CD8-positive, alpha-beta memory T cell (primary cell): ENCODE measurements around the gene NLGN1. TPM values are rescaled to one million over a fixed set of nuclear protein-coding genes. Genes with fewer than 3 reads are reported as not detected.

Source experiments
- CTCF ChIA-PET: fragments of 350-600 bp; sonication (Branson Sonifier 250); formaldehyde crosslinking; loops from one replicate; lab custom pipeline; 2021; ENCODE audit warnings: antibody characterized with exemption; lab: Charles Lee
- POLR2A ChIA-PET: fragments of 350-600 bp; sonication (Branson Sonifier 250); formaldehyde crosslinking; loops from one replicate; lab custom pipeline; 2021; ENCODE audit warnings: antibody characterized with exemption; lab: Charles Lee
- DNase-seq, 5 donors: peaks; one replicate each; pipeline versions ENCODE4 v3.0.0 to v3.0.0-alpha.2; 2020 to 2022; ENCODE audit warnings: mixed read lengths in 1 of 5
- H3K27ac ChIP-seq: one replicate; pipeline ENCODE4 v1.7.0; 2013; ENCODE audit warnings: low read depth, mild to moderate bottlenecking, low read length, moderate library complexity
- H3K27me3 ChIP-seq: 2 replicates; pipeline ENCODE4 v1.7.0; 2013; ENCODE audit warnings: low read length, mild to moderate bottlenecking; ENCODE audit not compliant: insufficient read depth, poor library complexity, severe bottlenecking
- H3K36me3 ChIP-seq: 2 replicates; pipeline ENCODE4 v1.7.0; 2013; ENCODE audit warnings: mild to moderate bottlenecking, low read length, moderate library complexity; ENCODE audit not compliant: insufficient read depth
- H3K4me1 ChIP-seq: 2 replicates; pipeline ENCODE4 v1.7.0; 2013; ENCODE audit warnings: mild to moderate bottlenecking, low read length, moderate library complexity; ENCODE audit not compliant: insufficient read depth
- H3K4me3 ChIP-seq: 2 replicates; pipeline ENCODE4 v1.7.0; 2013; ENCODE audit warnings: mild to moderate bottlenecking, low read length
- H3K9me3 ChIP-seq: 2 replicates; pipeline ENCODE4 v1.7.0; 2013; ENCODE audit warnings: mild to moderate bottlenecking, low read length
- H3K27ac Mint-ChIP-seq, 8 donors: one replicate each; pipeline ENCODE4 v1.8.0; 2020 to 2021; ENCODE audit warnings: mixed read lengths in 8 of 8, mild to moderate bottlenecking in 6 of 8, inconsistent platforms in 3 of 8, moderate library complexity in 3 of 8
- H3K27me3 Mint-ChIP-seq, 2 donors: one replicate each; pipeline ENCODE4 v1.8.0; 2020 to 2021; ENCODE audit warnings: mixed read lengths in 2 of 2, mild to moderate bottlenecking in 1 of 2, moderate library complexity in 1 of 2
- H3K36me3 Mint-ChIP-seq, 3 donors: one replicate each; pipeline ENCODE4 v1.8.0; 2020 to 2021; ENCODE audit warnings: mixed read lengths in 3 of 3, inconsistent platforms in 1 of 3, mild to moderate bottlenecking in 1 of 3
- H3K4me1 Mint-ChIP-seq, 3 donors: one replicate each; pipeline ENCODE4 v1.8.0; 2020 to 2021; ENCODE audit warnings: mixed read lengths in 3 of 3, inconsistent platforms in 1 of 3, mild to moderate bottlenecking in 1 of 3
- H3K4me3 Mint-ChIP-seq, 7 donors: one replicate each; pipeline ENCODE4 v1.8.0; 2020 to 2021; ENCODE audit warnings: mixed read lengths in 7 of 7, mild to moderate bottlenecking in 6 of 7, moderate library complexity in 4 of 7, inconsistent platforms in 2 of 7
- H3K9me3 Mint-ChIP-seq, 5 donors: one replicate each; pipeline ENCODE4 v1.8.0; 2020 to 2022; ENCODE audit warnings: mixed read lengths in 5 of 5, mild to moderate bottlenecking in 3 of 5, moderate library complexity in 2 of 5, inconsistent platforms in 1 of 5
- polyA plus RNA-seq: library from polyadenylated mRNA; unstranded; fragments of 300-500 nt; fragmentation: Illumina TruSeq; gene quantifications from one replicate; pipeline ENCODE4 v1.2.3, GENCODE V29; 2021
- total RNA-seq, 2 experiments: library from RNA; stranded (reverse); gene quantifications; one replicate each; pipeline ENCODE4 v1.2.3, GENCODE V29; 2021

The NLGN1 gene
- total and polyA plus RNA-seq, 3 experiments from 2014 or later: not detected

GRCh38 chr3:174270841-174271240, 873.3 kb downstream of the NLGN1 start:
- H3K9me3 ChIP-seq: no peaks in the 10 kb centered on the region
- Mint-ChIP-seq H3K27ac (no peak overlapping the region), H3K4me1 (no peaks in the 10 kb centered on the region), H3K27me3 (no peaks in the 10 kb centered on the region), H3K4me3 (no peak overlapping the region), H3K36me3 (no peaks in the 10 kb centered on the region), H3K9me3 (peaks cover 0 to 4% (median 2%) of the 10 kb centered on the region in 5 donors)
- no peaks in the 10 kb centered on the region for H3K27me3 ChIP-seq
- no peak overlapping the region for H3K4me3 ChIP-seq
- H3K27ac ChIP-seq: no peak overlapping the region
- ChIA-PET CTCF (no interaction called here), POLR2A (no interaction called here)
- H3K4me1 ChIP-seq: no peaks in the 10 kb centered on the region
- no peak for DNase-seq
- no peaks in the 10 kb centered on the region for H3K36me3 ChIP-seq

- H3K4me1 ChIP-seq: no peaks in the 10 kb centered on the region
- no peak overlapping the region for H3K27ac ChIP-seq
- CTCF ChIA-PET: no interaction called here
- Mint-ChIP-seq H3K27me3 (no peaks in the 10 kb centered on the region), H3K4me1 (no peaks in the 10 kb centered on the region), H3K9me3 (peaks cover 0 to 6% (median 2%) of the 10 kb centered on the region in 5 donors), H3K36me3 (no peaks in the 10 kb centered on the region), H3K27ac (no peak overlapping the region), H3K4me3 (no peak overlapping the region)
- POLR2A ChIA-PET: no interaction called here
- no peak for DNase-seq
- H3K9me3 ChIP-seq: no peaks in the 10 kb centered on the region
- no peaks in the 10 kb centered on the region for H3K36me3 ChIP-seq
- H3K27me3 ChIP-seq: no peaks in the 10 kb centered on the region
- no peak overlapping the region for H3K4me3 ChIP-seq
These were observed 877.8 kb downstream of the NLGN1 start for GRCh38 chr3:174275336-174275735.

GRCh38 chr3:174276826-174277225, 879.3 kb downstream of the NLGN1 start:
- ChIA-PET CTCF (no interaction called here), POLR2A (no interaction called here)
- Mint-ChIP-seq H3K36me3 (no peaks in the 10 kb centered on the region), H3K9me3 (peaks cover 0 to 6% (median 2%) of the 10 kb centered on the region in 5 donors), H3K4me3 (no peak overlapping the region), H3K27me3 (no peaks in the 10 kb centered on the region), H3K27ac (no peak overlapping the region), H3K4me1 (no peaks in the 10 kb centered on the region)
- DNase-seq: no peak
- Histone ChIP-seq H3K27ac (no peak overlapping the region), H3K4me1 (no peaks in the 10 kb centered on the region), H3K9me3 (no peaks in the 10 kb centered on the region), H3K36me3 (no peaks in the 10 kb centered on the region), H3K27me3 (no peaks in the 10 kb centered on the region), H3K4me3 (no peak overlapping the region)

- H3K9me3 Mint-ChIP-seq: peaks cover 0 to 7% (median 2%) of the 10 kb centered on the region in 5 donors
- Histone ChIP-seq H3K36me3 (no peaks in the 10 kb centered on the region), H3K27me3 (no peaks in the 10 kb centered on the region), H3K4me3 (no peak overlapping the region), H3K4me1 (no peaks in the 10 kb centered on the region), H3K27ac (no peak overlapping the region), H3K9me3 (no peaks in the 10 kb centered on the region)
- no peaks in the 10 kb centered on the region for H3K27me3 Mint-ChIP-seq
- H3K36me3 Mint-ChIP-seq: no peaks in the 10 kb centered on the region
- CTCF ChIA-PET: no interaction called here
- no peak overlapping the region for H3K27ac Mint-ChIP-seq
- no peaks in the 10 kb centered on the region for H3K4me1 Mint-ChIP-seq
- no peak overlapping the region for H3K4me3 Mint-ChIP-seq
- no peak for DNase-seq
- POLR2A ChIA-PET: no interaction called here
These were observed 880.5 kb downstream of the NLGN1 start for GRCh38 chr3:174278094-174278493.

- no peak overlapping the region for H3K27ac ChIP-seq
- Mint-ChIP-seq H3K27me3 (no peaks in the 10 kb centered on the region), H3K4me3 (no peak overlapping the region), H3K9me3 (peaks cover 2 to 12% (median 2%) of the 10 kb centered on the region in 5 donors), H3K36me3 (no peaks in the 10 kb centered on the region), H3K27ac (no peak overlapping the region), H3K4me1 (no peaks in the 10 kb centered on the region)
- no peaks in the 10 kb centered on the region for H3K27me3 ChIP-seq
- no peaks in the 10 kb centered on the region for H3K4me1 ChIP-seq
- POLR2A ChIA-PET: no interaction called here
- no peaks in the 10 kb centered on the region for H3K9me3 ChIP-seq
- H3K4me3 ChIP-seq: no peak overlapping the region
- no peak for DNase-seq
- no peaks in the 10 kb centered on the region for H3K36me3 ChIP-seq
- CTCF ChIA-PET: no interaction called here
These were observed 882.6 kb downstream of the NLGN1 start for GRCh38 chr3:174280186-174280585.

- no peak for DNase-seq
- no peaks in the 10 kb centered on the region for H3K4me1 ChIP-seq
- POLR2A ChIA-PET: no interaction called here
- H3K27me3 ChIP-seq: no peaks in the 10 kb centered on the region
- H3K27ac ChIP-seq: no peak overlapping the region
- no peaks in the 10 kb centered on the region for H3K27me3 Mint-ChIP-seq
- H3K4me3 ChIP-seq: no peak overlapping the region
- no peaks in the 10 kb centered on the region for H3K4me1 Mint-ChIP-seq
- H3K36me3 Mint-ChIP-seq: no peaks in the 10 kb centered on the region
- CTCF ChIA-PET: no interaction called here
- H3K9me3 ChIP-seq: no peaks in the 10 kb centered on the region
- no peaks in the 10 kb centered on the region for H3K36me3 ChIP-seq
- H3K27ac Mint-ChIP-seq: no peak overlapping the region
- H3K4me3 Mint-ChIP-seq: no peak overlapping the region
- H3K9me3 Mint-ChIP-seq: peaks cover 0 to 21% (median 2%) of the 10 kb centered on the region in 5 donors
These were observed 887.8 kb downstream of the NLGN1 start for GRCh38 chr3:174285242-174285864.

GRCh38 chr3:174287705-174288104, 890.2 kb downstream of the NLGN1 start:
- Mint-ChIP-seq H3K4me1 (no peaks in the 10 kb centered on the region), H3K9me3 (peaks cover 0 to 15% (median 2%) of the 10 kb centered on the region in 5 donors), H3K27me3 (no peaks in the 10 kb centered on the region), H3K36me3 (no peaks in the 10 kb centered on the region), H3K4me3 (no peak overlapping the region), H3K27ac (no peak overlapping the region)
- no peaks in the 10 kb centered on the region for H3K36me3 ChIP-seq
- H3K27ac ChIP-seq: no peak overlapping the region
- DNase-seq: no peak
- no peaks in the 10 kb centered on the region for H3K4me1 ChIP-seq
- ChIA-PET POLR2A (no interaction called here), CTCF (no interaction called here)
- no peak overlapping the region for H3K4me3 ChIP-seq
- H3K27me3 ChIP-seq: no peaks in the 10 kb centered on the region
- no peaks in the 10 kb centered on the region for H3K9me3 ChIP-seq

- H3K9me3 Mint-ChIP-seq: peaks cover 0 to 9% (median 2%) of the 10 kb centered on the region in 5 donors
- no peaks in the 10 kb centered on the region for H3K4me1 Mint-ChIP-seq
- Histone ChIP-seq H3K36me3 (no peaks in the 10 kb centered on the region), H3K9me3 (no peaks in the 10 kb centered on the region), H3K27me3 (no peaks in the 10 kb centered on the region), H3K4me3 (no peak overlapping the region), H3K4me1 (no peaks in the 10 kb centered on the region), H3K27ac (no peak overlapping the region)
- H3K36me3 Mint-ChIP-seq: no peaks in the 10 kb centered on the region
- ChIA-PET POLR2A (no interaction called here), CTCF (no interaction called here)
- H3K27me3 Mint-ChIP-seq: no peaks in the 10 kb centered on the region
- no peak overlapping the region for H3K4me3 Mint-ChIP-seq
- H3K27ac Mint-ChIP-seq: no peak overlapping the region
- DNase-seq: no peak
These were observed 897.1 kb downstream of the NLGN1 start for GRCh38 chr3:174294616-174295015.
